ENCODE measurements around the gene PSMB10.

The PSMB10 gene

DNA sequence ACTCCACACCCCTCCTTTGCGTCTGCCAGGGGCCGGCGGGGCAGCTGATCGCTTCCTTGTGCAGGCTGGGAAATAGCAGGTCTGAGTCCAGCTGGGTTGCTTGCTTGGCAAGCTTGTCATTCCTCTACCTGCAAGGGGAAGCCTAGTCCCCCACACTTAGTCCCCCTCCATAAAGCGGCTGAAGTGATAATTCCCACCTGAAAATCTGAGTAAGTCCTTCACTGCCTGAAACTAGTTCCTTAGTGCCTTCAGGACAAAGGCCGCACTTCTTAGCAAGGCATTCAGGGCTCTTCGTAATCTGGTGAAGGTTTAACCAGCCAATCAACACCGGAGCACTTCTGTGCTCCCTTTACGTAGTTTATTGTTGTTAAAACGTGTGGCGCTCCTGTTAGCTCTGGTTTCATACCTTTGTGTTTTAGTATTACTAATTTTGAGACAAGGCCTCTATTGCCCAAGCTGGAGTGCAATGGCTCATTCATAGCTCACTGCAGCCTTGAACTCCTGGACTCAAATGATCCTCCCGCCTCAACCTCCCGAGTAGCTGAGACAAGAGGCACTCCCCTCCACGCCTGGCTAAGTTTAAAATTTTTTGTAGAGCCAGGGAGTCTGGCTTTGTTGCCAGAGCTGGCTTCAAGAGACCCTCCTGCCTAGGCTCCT is 42.8 kb downstream of the PSMB10 start:
- peak overlapping the region; percentile 90 for H3K27ac ChIP-seq (ENCODE audit: low read depth, low read length)
- no peaks in the 10 kb centered on the region for H3K9me3 ChIP-seq (ENCODE audit: control insufficient read depth in 5 of 5, low read length in 5 of 5)
- no peaks in the 10 kb centered on the region for H3K27me3 ChIP-seq (ENCODE audit: control insufficient read depth in 5 of 5, insufficient read depth in 4 of 5, low read length in 5 of 5)
- peak overlapping the region; percentile 86 to 97 (median 89) for H3K4me3 ChIP-seq (ENCODE audit: low read depth in 1 of 5, low read length in 5 of 5)
- no peaks in the 10 kb centered on the region for H3K36me3 ChIP-seq (ENCODE audit: control insufficient read depth in 5 of 5, insufficient read depth in 5 of 5, low read length in 5 of 5)
- H3K9ac ChIP-seq (ENCODE audit: low read length in 5 of 5) = peak overlapping the region; percentile 87 to 99 (median 97)
- H3K4me1 ChIP-seq (ENCODE audit: control insufficient read depth in 5 of 5, insufficient read depth in 5 of 5, low read length in 5 of 5) = peaks cover 9 to 41% (median 37%) of the 10 kb centered on the region in 5 donors

DNA sequence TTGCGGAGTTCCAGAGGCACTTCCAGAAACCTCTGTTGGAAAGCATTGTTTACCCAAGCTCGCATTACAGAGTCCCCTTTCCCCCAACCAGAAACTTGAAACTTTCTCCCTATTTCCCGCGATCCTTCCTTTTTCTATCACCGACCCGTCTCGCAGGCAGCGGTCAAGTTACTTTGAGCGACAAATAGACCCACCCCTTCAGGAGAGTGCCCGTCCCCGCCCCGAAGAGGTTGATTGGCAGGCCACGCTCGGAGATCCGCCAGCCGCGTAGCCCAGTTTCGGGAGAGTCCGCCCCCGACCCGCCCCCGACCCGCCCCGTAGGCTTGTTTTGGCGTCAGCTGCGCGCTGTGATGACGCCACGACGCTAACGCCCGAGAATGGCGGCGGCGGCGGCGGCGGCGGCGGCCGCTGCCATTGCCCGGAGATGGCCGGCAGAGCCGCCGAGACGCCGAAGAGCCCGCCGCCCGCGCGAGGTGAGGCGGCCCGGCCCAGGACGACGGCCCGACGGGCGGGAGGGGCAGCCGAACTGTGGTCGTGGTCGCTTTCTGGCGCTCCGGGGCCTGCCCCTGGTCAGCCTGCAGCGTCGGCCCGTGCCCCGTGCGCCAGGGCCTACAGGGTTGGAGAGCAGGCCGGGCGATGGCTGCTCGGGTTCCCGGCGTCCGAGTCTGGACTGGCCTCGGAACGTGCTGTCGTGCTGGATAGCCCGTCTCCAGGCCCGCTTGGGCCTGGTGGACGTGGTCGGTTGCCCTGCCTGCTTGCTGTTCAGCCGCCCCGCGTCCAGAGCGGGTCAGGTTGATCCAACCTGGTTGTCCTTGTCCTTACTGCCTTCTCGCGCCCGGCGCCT is 43.5 kb downstream of the PSMB10 start, which contains the start of gene PSKH1:
Gene PSKH1, plus strand, starts transcription at position 356 of the 844 bp plus-strand sequence. CDS start 15,496 bp downstream, outside the sequence.
- H3K36me3 ChIP-seq (ENCODE audit: control insufficient read depth in 5 of 5, insufficient read depth in 5 of 5, low read length in 5 of 5) = no peaks in the 10 kb centered on the region
- H3K4me1 ChIP-seq (ENCODE audit: control insufficient read depth in 5 of 5, insufficient read depth in 5 of 5, low read length in 5 of 5) = peaks cover 9 to 41% (median 37%) of the 10 kb centered on the region in 5 donors
- H3K27me3 ChIP-seq (ENCODE audit: control insufficient read depth in 5 of 5, insufficient read depth in 4 of 5, low read length in 5 of 5) = no peaks in the 10 kb centered on the region
- peak within 1 kb of the TSS; percentile 86 to 97 (median 89) for H3K4me3 ChIP-seq (ENCODE audit: low read depth in 1 of 5, low read length in 5 of 5)
- peak within 1 kb of the TSS; percentile 87 to 99 (median 97) for H3K9ac ChIP-seq (ENCODE audit: low read length in 5 of 5)
- H3K9me3 ChIP-seq (ENCODE audit: control insufficient read depth in 5 of 5, low read length in 5 of 5) = no peaks in the 10 kb centered on the region
- H3K27ac ChIP-seq (ENCODE audit: low read depth, low read length) = peak within 1 kb of the TSS; percentile 90

DNA sequence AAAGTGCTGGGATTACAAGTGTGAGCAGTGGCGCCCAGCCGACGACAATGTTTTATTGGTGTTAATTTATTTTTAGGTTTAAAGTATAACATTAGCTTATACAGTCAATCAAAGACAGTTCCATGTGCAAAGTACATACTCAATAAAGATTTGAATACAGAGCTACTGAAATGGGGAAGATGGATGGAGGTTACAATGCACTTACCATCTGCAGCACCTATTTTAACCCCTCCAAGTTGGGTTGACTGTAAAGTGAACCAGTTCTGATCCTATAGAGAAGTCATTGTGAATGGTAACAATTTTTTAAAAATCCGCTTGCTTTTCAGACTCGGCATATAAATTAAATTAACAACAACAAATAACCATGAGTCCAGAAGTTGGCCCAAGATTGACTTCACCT is 44.3 kb downstream of the PSMB10 start:
- Histone ChIP-seq H3K9me3 (ENCODE audit: control insufficient read depth in 5 of 5, low read length in 5 of 5) (no peaks in the 10 kb centered on the region), H3K4me3 (ENCODE audit: low read depth in 1 of 5, low read length in 5 of 5) (peak overlapping the region; percentile 46 to 67 (median 58)), H3K27ac (ENCODE audit: low read depth, low read length) (peak overlapping the region; percentile 90), H3K4me1 (ENCODE audit: control insufficient read depth in 5 of 5, insufficient read depth in 5 of 5, low read length in 5 of 5) (peaks cover 9 to 38% (median 34%) of the 10 kb centered on the region in 5 donors), H3K36me3 (ENCODE audit: control insufficient read depth in 5 of 5, insufficient read depth in 5 of 5, low read length in 5 of 5) (no peaks in the 10 kb centered on the region), H3K9ac (ENCODE audit: low read length in 5 of 5) (peak overlapping the region in 3 of 5 donors; percentile 37 to 61 (median 56)), H3K27me3 (ENCODE audit: control insufficient read depth in 5 of 5, insufficient read depth in 4 of 5, low read length in 5 of 5) (no peaks in the 10 kb centered on the region)

GRCh38 chr16:67888331-67888730 is 48.3 kb downstream of the PSMB10 start:
- Histone ChIP-seq H3K9ac (ENCODE audit: low read length in 5 of 5) (no peak overlapping the region), H3K27ac (ENCODE audit: low read depth, low read length) (no peak overlapping the region), H3K9me3 (ENCODE audit: control insufficient read depth in 5 of 5, low read length in 5 of 5) (no peaks in the 10 kb centered on the region), H3K36me3 (ENCODE audit: control insufficient read depth in 5 of 5, insufficient read depth in 5 of 5, low read length in 5 of 5) (peaks cover 0 to 30% (median 18%) of the 10 kb centered on the region in 5 donors), H3K27me3 (ENCODE audit: control insufficient read depth in 5 of 5, insufficient read depth in 4 of 5, low read length in 5 of 5) (no peaks in the 10 kb centered on the region), H3K4me3 (ENCODE audit: low read depth in 1 of 5, low read length in 5 of 5) (no peak overlapping the region), H3K4me1 (ENCODE audit: control insufficient read depth in 5 of 5, insufficient read depth in 5 of 5, low read length in 5 of 5) (peaks cover 2 to 19% (median 13%) of the 10 kb centered on the region in 5 donors)

- Histone ChIP-seq H3K36me3 (ENCODE audit: control insufficient read depth in 5 of 5, insufficient read depth in 5 of 5, low read length in 5 of 5) (peaks cover 0 to 49% (median 37%) of the 10 kb centered on the region in 5 donors), H3K9me3 (ENCODE audit: control insufficient read depth in 5 of 5, low read length in 5 of 5) (no peaks in the 10 kb centered on the region), H3K27me3 (ENCODE audit: control insufficient read depth in 5 of 5, insufficient read depth in 4 of 5, low read length in 5 of 5) (no peaks in the 10 kb centered on the region), H3K27ac (ENCODE audit: low read depth, low read length) (no peak overlapping the region), H3K9ac (ENCODE audit: low read length in 5 of 5) (no peak overlapping the region), H3K4me3 (ENCODE audit: low read depth in 1 of 5, low read length in 5 of 5) (no peak overlapping the region), H3K4me1 (ENCODE audit: control insufficient read depth in 5 of 5, insufficient read depth in 5 of 5, low read length in 5 of 5) (peaks cover 2 to 13% (median 6%) of the 10 kb centered on the region in 5 donors)
Observed at GRCh38 chr16:67886387-67886786, 50.3 kb downstream of the PSMB10 start.

DNA sequence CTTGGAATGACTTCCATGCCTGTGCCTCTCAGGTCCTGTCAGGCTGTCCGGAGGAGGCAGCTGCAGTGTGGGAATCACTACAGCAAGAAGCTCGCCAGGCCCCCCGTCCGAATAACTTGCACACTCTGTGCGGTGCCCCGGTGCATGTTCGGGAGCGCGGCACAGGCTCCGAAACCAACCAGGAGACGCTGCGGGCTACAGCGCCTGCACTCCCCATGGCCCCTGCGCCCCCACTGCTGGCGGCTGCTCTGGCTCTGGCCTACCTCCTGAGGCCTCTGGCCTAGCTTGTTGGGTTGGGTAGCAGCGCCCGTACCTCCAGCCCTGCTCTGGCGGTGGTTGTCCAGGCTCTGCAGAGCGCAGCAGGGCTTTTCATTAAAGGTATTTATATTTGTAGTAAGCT is 50.7 kb downstream of the PSMB10 start:
- Histone ChIP-seq H3K9me3 (ENCODE audit: control insufficient read depth in 5 of 5, low read length in 5 of 5) (no peaks in the 10 kb centered on the region), H3K9ac (ENCODE audit: low read length in 5 of 5) (no peak overlapping the region), H3K36me3 (ENCODE audit: control insufficient read depth in 5 of 5, insufficient read depth in 5 of 5, low read length in 5 of 5) (peaks cover 0 to 53% (median 41%) of the 10 kb centered on the region in 5 donors), H3K27ac (ENCODE audit: low read depth, low read length) (no peak overlapping the region), H3K4me1 (ENCODE audit: control insufficient read depth in 5 of 5, insufficient read depth in 5 of 5, low read length in 5 of 5) (peaks cover 2 to 13% (median 6%) of the 10 kb centered on the region in 5 donors), H3K4me3 (ENCODE audit: low read depth in 1 of 5, low read length in 5 of 5) (no peak overlapping the region), H3K27me3 (ENCODE audit: control insufficient read depth in 5 of 5, insufficient read depth in 4 of 5, low read length in 5 of 5) (no peaks in the 10 kb centered on the region)

GRCh38 chr16:67885545-67885944 is 51.1 kb downstream of the PSMB10 start:
- H3K4me1 ChIP-seq (ENCODE audit: control insufficient read depth in 5 of 5, insufficient read depth in 5 of 5, low read length in 5 of 5) = peaks cover 2 to 13% (median 6%) of the 10 kb centered on the region in 5 donors
- no peak overlapping the region for H3K27ac ChIP-seq (ENCODE audit: low read depth, low read length)
- no peak overlapping the region for H3K4me3 ChIP-seq (ENCODE audit: low read depth in 1 of 5, low read length in 5 of 5)
- peaks cover 0 to 57% (median 45%) of the 10 kb centered on the region in 5 donors for H3K36me3 ChIP-seq (ENCODE audit: control insufficient read depth in 5 of 5, insufficient read depth in 5 of 5, low read length in 5 of 5)
- no peaks in the 10 kb centered on the region for H3K9me3 ChIP-seq (ENCODE audit: control insufficient read depth in 5 of 5, low read length in 5 of 5)
- H3K27me3 ChIP-seq (ENCODE audit: control insufficient read depth in 5 of 5, insufficient read depth in 4 of 5, low read length in 5 of 5) = no peaks in the 10 kb centered on the region
- no peak overlapping the region for H3K9ac ChIP-seq (ENCODE audit: low read length in 5 of 5)

DNA sequence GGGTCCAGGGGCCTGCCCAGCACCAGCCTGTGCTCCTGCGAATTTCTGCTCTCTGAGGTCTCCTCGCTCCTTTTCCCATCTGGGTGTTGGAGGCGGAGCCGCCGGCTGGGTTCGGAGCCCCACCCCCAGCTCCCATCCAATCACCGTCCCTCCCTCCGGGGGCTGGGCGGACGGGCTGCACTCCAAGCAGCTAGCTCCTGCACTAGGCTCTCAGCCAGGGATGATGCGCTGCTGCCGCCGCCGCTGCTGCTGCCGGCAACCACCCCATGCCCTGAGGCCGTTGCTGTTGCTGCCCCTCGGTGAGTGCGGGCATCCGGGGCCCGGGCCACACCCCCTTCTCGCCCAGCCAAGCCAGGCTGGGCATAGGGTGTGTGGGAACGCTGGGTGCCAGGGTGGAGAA is 52.0 kb downstream of the PSMB10 start, which contains the start of gene NRN1L:
Gene NRN1L, plus strand, starts transcription at position 202 of the 400 bp plus-strand sequence. Its CDS starts 19 bp downstream, at position 221.
- H3K36me3 ChIP-seq (ENCODE audit: control insufficient read depth in 5 of 5, insufficient read depth in 5 of 5, low read length in 5 of 5) = peaks cover 0 to 66% (median 54%) of the 10 kb centered on the region in 5 donors
- H3K9me3 ChIP-seq (ENCODE audit: control insufficient read depth in 5 of 5, low read length in 5 of 5) = no peaks in the 10 kb centered on the region
- H3K4me3 ChIP-seq (ENCODE audit: low read depth in 1 of 5, low read length in 5 of 5) = no peak within 1 kb of the TSS
- H3K9ac ChIP-seq (ENCODE audit: low read length in 5 of 5) = no peak within 1 kb of the TSS
- peaks cover 2 to 13% (median 6%) of the 10 kb centered on the region in 5 donors for H3K4me1 ChIP-seq (ENCODE audit: control insufficient read depth in 5 of 5, insufficient read depth in 5 of 5, low read length in 5 of 5)
- H3K27ac ChIP-seq (ENCODE audit: low read depth, low read length) = no peak within 1 kb of the TSS
- no peaks in the 10 kb centered on the region for H3K27me3 ChIP-seq (ENCODE audit: control insufficient read depth in 5 of 5, insufficient read depth in 4 of 5, low read length in 5 of 5)
